Osteocyte (in vitro differentiated cells): ENCODE measurements around the gene TESK1. TPM values are rescaled to one million over a fixed set of nuclear protein-coding genes. Genes with fewer than 3 reads are reported as not detected.

Source experiments
- DNase-seq: peaks from one replicate; pipeline ENCODE4 v3.0.0; 2021; ENCODE audit warnings: mixed read lengths; ENCODE audit not compliant: unreplicated experiment; ENCODE audit errors: extremely low spot score
- H3K27ac Mint-ChIP-seq: one replicate; pipeline ENCODE4 v1.8.0; 2021; ENCODE audit warnings: mild to moderate bottlenecking, mixed read lengths; ENCODE audit not compliant: unreplicated experiment
- H3K27me3 Mint-ChIP-seq: one replicate; pipeline ENCODE4 v1.8.0; 2021; ENCODE audit warnings: mixed read lengths; ENCODE audit not compliant: unreplicated experiment
- H3K36me3 Mint-ChIP-seq: one replicate; pipeline ENCODE4 v1.8.0; 2021; ENCODE audit warnings: mixed read lengths; ENCODE audit not compliant: unreplicated experiment
- H3K4me1 Mint-ChIP-seq: one replicate; pipeline ENCODE4 v1.8.0; 2021; ENCODE audit warnings: mixed read lengths; ENCODE audit not compliant: unreplicated experiment
- H3K4me3 Mint-ChIP-seq: one replicate; pipeline ENCODE4 v1.8.0; 2021; ENCODE audit warnings: mild to moderate bottlenecking, moderate library complexity, mixed read lengths; ENCODE audit not compliant: unreplicated experiment
- H3K9me3 Mint-ChIP-seq: one replicate; pipeline ENCODE4 v1.8.0; 2021; ENCODE audit warnings: mixed read lengths; ENCODE audit not compliant: unreplicated experiment
- CTCF ChIP-seq: fragments of 200-600 bp; sonication (generic); IDR thresholded peaks from 2 replicates; pipeline ENCODE4 v1.5.0; 2021; ENCODE audit warnings: antibody characterized with exemption, mild to moderate bottlenecking, moderate library complexity
- total RNA-seq: library from RNA; stranded (reverse); gene quantifications from 2 replicates; pipeline ENCODE4 v1.2.1, GENCODE V29; 2021

The TESK1 gene
- total RNA-seq, 1 donor from 2014 or later = 53.5 TPM

GRCh38 chr9:35606138-35606504 is 1.1 kb downstream of the TESK1 start:
- no peaks in the 10 kb centered on the region for H3K27me3 Mint-ChIP-seq
- H3K4me1 Mint-ChIP-seq = peaks cover 26% of the 10 kb centered on the region
- peak overlapping the region; percentile 77 for H3K4me3 Mint-ChIP-seq
- H3K9me3 Mint-ChIP-seq = no peaks in the 10 kb centered on the region
- no peak for DNase-seq
- H3K27ac Mint-ChIP-seq = peak overlapping the region; percentile 56
- peaks cover 11% of the 10 kb centered on the region for H3K36me3 Mint-ChIP-seq
- no peak for TF ChIP-seq CTCF

GRCh38 chr9:35606726-35607125 is 1.7 kb downstream of the TESK1 start:
- Mint-ChIP-seq H3K4me1 (peaks cover 26% of the 10 kb centered on the region), H3K36me3 (peaks cover 11% of the 10 kb centered on the region), H3K4me3 (peak overlapping the region; percentile 5), H3K27ac (peak overlapping the region; percentile 29), H3K27me3 (no peaks in the 10 kb centered on the region), H3K9me3 (no peaks in the 10 kb centered on the region)
- no peak for DNase-seq
- no peak for TF ChIP-seq CTCF

- Mint-ChIP-seq H3K9me3 (no peaks in the 10 kb centered on the region), H3K27me3 (peaks cover 8% of the 10 kb centered on the region), H3K36me3 (peaks cover 11% of the 10 kb centered on the region), H3K4me3 (no peak overlapping the region), H3K4me1 (peaks cover 23% of the 10 kb centered on the region), H3K27ac (no peak overlapping the region)
- TF ChIP-seq CTCF = no peak
- DNase-seq = no peak
These were observed 3.2 kb downstream of the TESK1 start for GRCh38 chr9:35608221-35608620.

- no peak overlapping the region for H3K4me3 Mint-ChIP-seq
- H3K36me3 Mint-ChIP-seq = peaks cover 11% of the 10 kb centered on the region
- H3K9me3 Mint-ChIP-seq = no peaks in the 10 kb centered on the region
- peaks cover 12% of the 10 kb centered on the region for H3K27me3 Mint-ChIP-seq
- TF ChIP-seq CTCF = no peak
- no peak for DNase-seq
- peaks cover 14% of the 10 kb centered on the region for H3K4me1 Mint-ChIP-seq
- H3K27ac Mint-ChIP-seq = no peak overlapping the region
These were observed 4.1 kb downstream of the TESK1 start for GRCh38 chr9:35609001-35609819.

- Mint-ChIP-seq H3K9me3 (no peaks in the 10 kb centered on the region), H3K27me3 (peaks cover 18% of the 10 kb centered on the region), H3K27ac (no peak overlapping the region), H3K4me1 (peaks cover 10% of the 10 kb centered on the region), H3K36me3 (peaks cover 11% of the 10 kb centered on the region), H3K4me3 (no peak overlapping the region)
- TF ChIP-seq CTCF = no peak
- DNase-seq = no peak
These were observed 4.7 kb downstream of the TESK1 start for GRCh38 chr9:35609820-35610163.
